Stomach (tissue), 4 donors: Measurements from ENCODE around the gene CLEC11A.

Source experiments
- CTCF ChIP-seq, 7 experiments: fragments of 450-650 bp in 4 of 7; fragments of 200-600 bp in 3 of 7; sonication (generic) in 3 of 7; IDR thresholded peaks; one replicate each; pipeline ENCODE4 v1.5.1; 2016 to 2019; ENCODE audit warnings: antibody characterized with exemption in 7 of 7, control low read depth in 2 of 7, mild to moderate bottlenecking in 1 of 7
- POLR2A ChIP-seq, 4 donors: fragments of 450-650 bp; IDR thresholded peaks; one replicate each; pipeline ENCODE4 v1.6.1; 2016; ENCODE audit warnings: antibody characterized with exemption in 4 of 4, control low read depth in 2 of 4, mild to moderate bottlenecking in 1 of 4, moderate library complexity in 1 of 4

GRCh38 chr19:50729894-50730293 is 6.7 kb downstream of the CLEC11A start:
- TF ChIP-seq CTCF (IDR thresholded peaks at IDR 0.05), result no peak
- no peak for TF ChIP-seq POLR2A (IDR thresholded peaks at IDR 0.05)
